AG20443 (cell line): ENCODE results near the gene CLEC2L.
A peak's percentile ranks its signal among the peaks of the same experiment; 100 is the strongest.

ENCODE experiments used
- DNase-seq: peaks from one replicate; pipeline ENCODE4 v3.0.0; 2012; ENCODE audit warnings: low spot score, mixed read lengths

Gene CLEC2L

DNA sequence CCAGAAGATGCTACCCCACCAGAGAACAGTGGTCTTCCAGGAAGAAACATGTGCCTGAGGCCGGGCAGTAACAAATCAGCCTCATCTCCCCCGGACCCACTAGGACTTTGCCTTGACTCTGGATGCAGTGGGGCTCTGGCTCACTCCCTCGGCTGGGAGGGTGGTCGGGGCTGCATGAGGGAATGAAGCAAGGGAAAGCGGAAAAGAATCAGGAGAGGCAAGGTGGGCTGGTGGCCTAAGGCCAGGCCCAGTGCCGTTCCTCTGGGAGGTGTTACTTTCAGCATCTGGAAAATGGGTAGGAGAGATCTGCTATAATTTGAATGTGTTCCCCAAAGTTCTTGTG, 51.8 kb downstream of the CLEC2L start:
- DNase-seq = no peak

DNA sequence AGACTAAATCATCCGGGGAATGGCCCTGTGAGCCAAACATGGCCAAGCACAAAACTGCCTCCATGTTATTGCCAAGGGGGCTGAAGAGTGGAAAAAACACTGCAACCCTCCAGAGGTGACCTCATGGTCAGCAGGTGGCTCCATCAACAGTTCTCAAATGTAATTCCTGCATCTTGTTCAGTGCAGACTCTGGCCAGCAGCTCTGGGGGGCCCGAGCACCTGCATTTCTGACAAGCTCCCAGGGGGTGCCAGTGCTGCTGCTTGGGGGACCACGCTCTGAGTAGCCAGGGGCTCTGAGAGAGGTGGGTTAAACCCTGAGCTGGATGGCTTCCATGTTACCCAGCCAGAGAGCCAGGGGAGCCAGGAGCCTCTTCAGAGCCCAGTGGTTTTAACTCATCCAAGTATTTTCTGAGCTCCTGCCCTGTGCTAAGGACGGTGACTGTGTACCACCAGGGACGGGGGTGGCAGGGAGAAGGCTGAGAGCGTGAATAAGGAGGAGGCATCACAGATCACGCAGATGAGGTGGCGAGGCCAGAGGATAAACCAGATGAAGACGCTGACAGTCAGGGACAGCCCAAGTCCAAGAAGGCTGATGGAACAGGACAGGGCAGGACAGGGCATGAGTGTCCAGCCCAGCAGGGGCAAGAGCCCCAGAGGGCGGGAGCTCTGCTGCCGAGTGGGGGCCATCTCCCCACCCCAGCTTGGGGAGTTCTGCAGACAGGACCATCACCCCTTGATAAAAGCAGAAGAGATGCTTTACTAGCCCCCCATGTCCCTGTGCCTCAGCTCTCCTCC, 52.9 kb downstream of the CLEC2L start:
- DNase-seq = no peak

DNA sequence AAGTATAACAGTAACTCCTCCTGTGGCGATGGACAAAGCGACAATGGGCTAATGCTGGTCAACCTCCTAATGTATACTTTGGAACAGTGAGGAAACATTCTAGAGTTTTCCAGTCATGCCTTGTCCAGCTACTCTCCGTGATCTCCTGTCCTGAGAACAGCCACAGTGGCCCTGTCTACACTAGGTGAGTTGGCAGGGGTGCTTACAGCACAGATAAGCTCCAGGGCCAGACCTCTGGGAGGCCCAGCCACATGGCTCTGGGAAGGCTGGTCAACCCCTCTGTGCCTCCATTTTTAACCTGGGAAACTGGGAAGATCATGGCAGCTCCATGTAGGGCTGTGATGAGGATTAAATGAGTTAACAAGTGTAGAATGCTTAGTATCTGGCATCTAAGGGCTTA, 57.0 kb downstream of the CLEC2L start:
- no peak for DNase-seq

DNA sequence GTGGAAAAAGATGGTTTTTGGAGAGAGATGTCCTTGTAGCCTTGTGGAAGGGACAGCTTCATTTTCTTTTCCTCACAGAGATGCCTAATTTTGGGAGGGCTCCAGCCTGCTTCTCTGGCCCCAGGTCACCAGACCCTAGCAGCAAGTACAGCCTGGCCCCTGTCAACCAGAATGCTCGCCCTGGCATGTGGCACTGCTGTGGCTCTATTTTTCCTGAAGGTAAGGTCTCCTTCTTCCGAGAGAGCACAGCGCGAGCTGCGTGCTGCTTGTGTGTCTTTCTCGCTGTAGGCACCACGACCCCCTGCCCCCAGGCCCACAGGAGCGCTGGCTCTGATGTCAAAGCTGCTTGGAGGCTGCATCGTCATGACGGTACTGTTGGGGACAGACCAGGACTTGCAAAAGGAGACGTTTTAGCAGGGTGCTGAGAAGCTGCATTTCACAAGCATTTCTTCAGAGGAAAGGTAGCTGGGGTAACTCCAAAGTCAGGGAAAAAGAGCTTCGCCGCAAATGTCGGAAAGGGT, 58.7 kb downstream of the CLEC2L start:
- DNase-seq = no peak

DNA sequence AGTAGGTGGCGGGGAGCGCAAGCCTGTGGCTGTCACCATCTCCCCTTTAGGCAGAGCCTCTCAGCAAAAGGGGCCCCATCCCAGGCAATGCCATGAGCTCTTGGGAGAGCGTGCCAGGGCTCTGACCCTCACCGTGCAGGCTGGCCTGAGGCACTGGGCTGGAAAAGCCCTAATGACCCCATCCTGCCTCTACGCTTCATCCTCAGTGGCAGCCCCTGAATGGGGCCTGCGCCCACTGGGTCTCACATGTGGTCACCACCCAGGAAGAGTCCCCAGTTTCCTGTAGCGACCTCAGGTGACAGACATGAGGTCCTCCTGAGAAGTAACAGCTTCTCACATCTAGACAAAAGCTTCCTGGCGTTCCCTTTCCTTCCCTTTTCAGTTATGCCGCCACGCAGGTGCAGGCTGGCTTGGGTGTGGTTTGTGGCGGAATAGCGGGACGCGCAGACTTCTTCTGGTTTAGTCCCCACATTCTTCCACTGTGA, 59.2 kb downstream of the CLEC2L start:
- no peak for DNase-seq

DNA sequence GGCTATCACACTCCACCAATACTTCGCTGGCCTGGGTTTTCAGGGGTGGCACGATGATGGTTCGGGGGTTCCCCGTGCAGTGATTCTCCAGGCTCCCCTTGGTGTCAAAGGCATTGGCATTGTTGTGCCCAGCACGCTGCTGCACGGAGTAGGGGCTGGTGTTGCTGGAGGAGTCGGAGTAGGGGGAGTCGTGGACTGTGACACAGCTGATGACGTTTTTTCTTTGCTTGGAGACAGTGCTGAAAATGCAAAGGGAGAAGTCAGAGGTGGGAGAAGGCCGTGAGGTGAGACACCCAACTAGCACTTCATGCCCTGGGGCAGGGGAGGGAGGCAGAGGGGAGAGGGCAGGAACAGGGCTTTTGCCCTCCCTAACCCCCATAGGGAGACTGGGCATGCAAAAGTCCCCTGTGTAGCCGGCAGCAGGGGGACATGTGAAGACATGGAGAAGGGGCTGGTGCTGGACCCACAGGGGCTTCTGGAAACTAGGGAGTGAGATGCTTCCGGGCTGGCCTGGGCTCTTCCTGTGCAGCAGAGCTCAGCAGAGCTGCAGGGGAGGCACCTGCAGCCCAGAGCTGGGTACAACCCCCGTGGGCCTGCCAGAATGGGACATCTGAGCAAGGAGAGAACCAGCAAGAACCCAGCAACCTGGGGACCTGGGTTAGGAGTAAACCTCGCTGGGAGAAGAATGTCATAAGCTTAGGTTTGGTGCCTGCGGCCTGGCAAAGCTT, 60.5 kb downstream of the CLEC2L start:
- no peak for DNase-seq

DNA sequence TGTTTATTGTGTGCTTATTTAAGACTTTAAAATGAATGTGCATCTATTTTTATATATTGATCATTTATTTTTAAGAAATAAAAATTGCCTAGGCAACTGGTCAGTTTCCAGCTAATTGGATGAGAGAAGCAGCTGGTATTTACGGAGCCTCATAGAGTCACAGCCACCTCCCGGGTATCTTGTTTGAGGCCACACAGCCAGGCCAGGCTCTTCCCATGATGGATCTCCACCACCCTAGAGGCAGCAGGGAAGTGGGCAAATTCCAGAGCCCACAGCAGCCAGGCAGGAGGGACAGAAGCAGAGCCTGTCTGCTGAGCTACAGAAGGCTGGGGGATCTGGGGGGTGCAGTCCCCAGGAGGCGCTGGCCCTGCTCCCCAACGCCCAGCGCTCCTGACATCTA, 61.6 kb downstream of the CLEC2L start:
- DNase-seq = peak; percentile 3

DNA sequence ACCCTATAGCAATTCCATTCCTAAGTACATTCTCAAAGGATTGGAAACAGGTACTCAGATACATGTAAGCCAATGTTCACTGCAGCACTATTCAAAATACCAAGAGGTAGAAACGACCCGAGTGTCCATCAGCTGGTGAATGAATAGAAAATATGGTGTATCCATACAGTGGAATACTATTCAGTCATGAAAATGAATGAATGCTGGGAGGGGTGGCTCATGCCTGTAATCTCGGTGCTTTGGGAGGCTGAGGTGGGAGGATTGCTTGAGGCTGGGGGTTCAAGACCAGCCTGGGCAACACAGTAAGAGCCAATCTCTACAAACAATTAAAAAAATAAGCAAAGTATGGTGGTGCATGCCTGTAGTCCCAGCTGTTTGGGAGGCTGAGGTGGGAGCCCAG, 62.8 kb downstream of the CLEC2L start:
- DNase-seq = no peak

DNA sequence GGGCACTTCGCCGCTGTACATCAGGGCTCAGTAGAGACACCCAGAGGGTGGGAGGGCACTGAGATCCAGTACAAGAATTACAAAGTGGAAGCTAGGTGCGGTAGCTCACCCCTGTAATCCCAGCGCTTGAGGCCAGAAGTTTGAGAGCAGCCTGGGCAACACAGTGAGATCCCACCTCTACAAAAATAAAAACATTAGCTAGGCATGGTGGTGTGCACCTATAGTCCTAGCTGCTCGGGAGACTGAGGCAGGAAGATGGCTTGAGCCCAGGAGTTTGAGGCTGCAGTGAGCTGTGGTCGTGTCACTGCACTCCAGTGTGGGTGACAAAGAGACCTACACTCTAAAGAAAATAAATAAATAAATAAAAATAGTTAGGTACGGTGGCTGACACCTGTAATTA, 64.0 kb downstream of the CLEC2L start:
- DNase-seq = no peak

DNA sequence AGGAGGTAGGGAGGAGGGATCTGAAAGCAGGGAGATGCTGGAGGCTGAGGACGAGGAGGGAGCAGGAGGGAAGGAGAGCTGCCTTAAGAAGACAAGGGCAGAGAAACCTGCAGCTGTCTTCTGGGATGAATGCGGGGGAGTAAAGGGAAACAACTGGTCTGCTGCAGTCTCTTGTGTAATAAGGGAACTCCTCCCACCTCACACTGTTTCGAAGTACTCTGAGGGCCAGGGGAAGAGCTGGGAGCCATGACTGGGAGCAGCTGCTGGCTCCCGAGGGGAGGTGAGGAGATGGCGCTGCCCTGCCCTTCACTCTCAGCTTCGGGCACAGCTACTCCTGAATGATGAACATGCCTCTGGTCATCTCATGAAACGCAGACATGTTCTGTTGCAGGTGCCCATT, 65.1 kb downstream of the CLEC2L start:
- peak; percentile 59 for DNase-seq

DNA sequence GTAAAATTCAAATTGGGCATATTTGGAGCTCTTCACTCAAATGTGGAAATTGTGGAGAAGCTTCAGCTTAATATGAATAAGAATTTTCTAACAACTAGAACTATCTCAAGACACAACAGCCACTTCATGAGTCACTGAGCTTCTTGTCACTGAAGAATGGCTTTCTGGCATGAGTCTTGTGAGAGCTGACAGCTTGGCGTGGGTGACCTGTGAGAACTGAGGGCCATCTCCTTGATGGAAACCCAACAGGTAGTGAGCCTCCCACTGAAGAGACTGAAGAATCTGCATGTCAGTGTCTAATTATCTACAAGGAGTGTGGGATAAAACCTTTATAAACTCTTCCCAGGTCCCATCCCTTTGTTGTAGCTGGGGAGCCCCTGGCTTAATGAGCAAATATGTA, 66.0 kb downstream of the CLEC2L start:
- no peak for DNase-seq

DNA sequence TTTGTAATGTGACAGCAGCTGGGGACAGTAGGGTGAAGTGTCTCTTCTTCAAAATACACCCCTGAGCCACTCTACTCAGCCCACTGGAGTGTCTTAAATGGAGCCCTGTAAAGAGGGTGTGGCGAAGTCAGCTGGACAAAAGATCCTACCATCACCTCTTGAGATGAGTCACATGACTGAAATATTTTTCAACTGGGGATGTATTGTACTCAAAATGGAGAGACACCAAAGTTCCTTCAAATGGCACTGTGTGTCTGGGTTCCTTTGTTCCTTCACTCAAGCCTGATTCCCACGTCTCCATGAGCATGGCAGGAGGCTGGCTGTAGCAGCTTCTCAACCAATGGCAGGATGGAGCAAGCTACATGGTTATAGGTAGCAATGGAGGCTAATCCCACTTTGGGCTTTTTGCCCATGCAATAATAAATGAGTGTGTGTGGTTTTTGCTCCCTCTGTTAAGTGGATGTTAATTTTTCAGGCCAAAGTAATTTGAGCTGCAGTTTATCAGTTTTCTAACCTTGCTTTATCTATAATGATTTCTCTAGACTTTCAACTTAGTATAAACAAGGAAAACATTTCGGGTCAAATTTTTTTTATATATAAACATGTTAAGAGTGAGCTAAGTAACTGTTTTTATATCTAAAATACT, 68.2 kb downstream of the CLEC2L start:
- DNase-seq = no peak

DNA sequence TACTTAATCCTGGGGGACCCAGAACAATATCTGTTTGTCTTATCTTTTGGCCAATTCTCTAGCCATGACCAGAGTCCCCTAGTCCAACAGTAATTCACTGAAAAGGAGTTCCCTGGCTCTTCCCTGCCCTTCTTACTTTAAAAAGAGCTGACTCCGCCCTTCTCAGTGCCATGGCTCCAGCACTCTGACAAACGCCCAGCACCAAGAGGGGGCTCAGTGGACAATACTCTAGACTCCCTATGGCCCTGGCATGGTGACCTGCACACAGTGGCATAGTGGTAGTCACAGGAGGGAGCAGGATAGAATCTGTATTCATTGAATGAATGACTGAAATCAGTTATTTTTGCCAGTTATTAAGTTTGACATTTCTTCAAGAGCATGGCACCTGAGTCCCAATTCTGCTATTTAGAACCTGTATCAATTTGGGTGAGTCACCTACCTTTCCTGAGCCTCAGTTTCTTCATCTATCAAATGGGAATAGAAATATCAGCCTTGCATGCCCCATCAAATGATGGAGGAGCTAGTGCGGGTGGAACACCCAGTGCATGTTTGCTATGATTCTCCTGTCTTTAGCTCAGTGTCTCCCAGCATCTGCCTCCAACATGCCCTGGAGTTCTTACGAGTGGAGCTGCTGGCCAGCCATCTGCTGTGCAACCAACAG, 69.4 kb downstream of the CLEC2L start:
- DNase-seq = no peak

DNA sequence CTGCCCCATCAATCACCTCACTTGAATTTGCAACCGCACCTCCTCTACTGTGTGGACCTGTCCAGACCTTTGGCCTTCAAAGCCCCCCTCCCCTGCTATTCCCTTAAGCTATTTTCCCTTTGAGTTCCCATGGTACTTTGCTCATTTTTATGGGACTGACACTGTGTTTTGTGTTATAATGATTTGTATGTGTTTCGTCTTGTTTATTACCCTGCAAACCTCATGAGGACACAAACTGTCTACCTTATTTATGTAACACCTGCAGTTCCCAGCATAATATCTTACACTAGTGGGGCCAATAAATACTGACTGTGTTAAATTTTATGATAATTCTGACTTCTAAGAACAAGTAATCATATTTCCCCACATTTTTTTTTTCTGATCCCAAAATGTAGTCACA, 70.6 kb downstream of the CLEC2L start:
- no peak for DNase-seq
